Astrocyte (in vitro differentiated cells and primary cell): ENCODE results near the gene PKD1L1.

Experiments
- EZH2 ChIP-seq: IDR thresholded peaks from 2 replicates; pipeline ENCODE4 v1.6.1; 2012; ENCODE audit warnings: mild to moderate bottlenecking, low read length, inconsistent platforms; ENCODE audit not compliant: insufficient read depth
- TF ChIP-seq, protein P1 (sequence below): IDR thresholded peaks from 2 replicates; pipeline ENCODE4 v1.5.1; 2011; ENCODE audit warnings: low read depth, mild to moderate bottlenecking, inconsistent platforms, low read length, moderate library complexity; ENCODE audit not compliant: insufficient read depth

DNA sequence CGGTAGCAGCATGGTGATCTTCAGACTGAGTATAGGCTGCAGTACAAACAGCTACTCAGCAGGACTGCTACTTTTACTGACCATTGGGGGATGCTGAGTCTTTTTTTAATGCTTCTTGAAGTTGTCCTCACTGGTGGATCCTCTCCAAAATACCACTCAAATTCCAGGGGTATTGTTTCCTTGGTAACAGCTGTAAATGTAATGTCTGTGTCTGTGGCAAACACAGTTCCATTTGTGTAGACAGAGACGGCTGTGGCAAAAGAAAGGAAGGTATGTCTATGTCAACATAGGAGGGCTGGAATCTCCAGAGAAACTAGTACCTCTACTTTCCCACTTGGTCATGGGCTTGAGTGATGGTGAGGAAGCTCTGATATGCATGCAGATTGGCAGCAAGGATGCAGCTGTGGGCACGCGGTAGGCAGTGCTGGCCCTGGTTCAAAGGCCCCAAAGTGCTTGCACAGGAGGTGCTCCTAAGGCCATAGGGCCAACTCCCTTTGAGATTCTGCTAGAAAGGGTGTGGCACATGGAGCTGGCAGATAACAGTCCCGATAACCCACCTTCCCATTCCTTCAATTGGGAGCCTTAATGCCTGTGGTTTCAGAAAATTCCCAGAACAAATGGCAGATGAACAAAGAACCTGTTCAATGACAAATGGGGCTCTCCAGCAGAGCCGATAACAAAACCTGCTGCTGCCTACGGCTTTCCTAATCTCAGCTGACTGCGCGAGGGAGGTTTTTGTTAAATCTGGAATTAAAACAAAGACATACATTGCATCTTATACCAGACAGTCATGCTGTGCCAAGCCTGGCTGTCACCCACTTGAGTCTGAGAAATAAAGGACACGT is 43.0 kb downstream of the PKD1L1 start:
- TF ChIP-seq, protein P1, sequence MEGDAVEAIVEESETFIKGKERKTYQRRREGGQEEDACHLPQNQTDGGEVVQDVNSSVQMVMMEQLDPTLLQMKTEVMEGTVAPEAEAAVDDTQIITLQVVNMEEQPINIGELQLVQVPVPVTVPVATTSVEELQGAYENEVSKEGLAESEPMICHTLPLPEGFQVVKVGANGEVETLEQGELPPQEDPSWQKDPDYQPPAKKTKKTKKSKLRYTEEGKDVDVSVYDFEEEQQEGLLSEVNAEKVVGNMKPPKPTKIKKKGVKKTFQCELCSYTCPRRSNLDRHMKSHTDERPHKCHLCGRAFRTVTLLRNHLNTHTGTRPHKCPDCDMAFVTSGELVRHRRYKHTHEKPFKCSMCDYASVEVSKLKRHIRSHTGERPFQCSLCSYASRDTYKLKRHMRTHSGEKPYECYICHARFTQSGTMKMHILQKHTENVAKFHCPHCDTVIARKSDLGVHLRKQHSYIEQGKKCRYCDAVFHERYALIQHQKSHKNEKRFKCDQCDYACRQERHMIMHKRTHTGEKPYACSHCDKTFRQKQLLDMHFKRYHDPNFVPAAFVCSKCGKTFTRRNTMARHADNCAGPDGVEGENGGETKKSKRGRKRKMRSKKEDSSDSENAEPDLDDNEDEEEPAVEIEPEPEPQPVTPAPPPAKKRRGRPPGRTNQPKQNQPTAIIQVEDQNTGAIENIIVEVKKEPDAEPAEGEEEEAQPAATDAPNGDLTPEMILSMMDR = no peak
- TF ChIP-seq EZH2 = no peak
